Measurements from ENCODE around the gene BTBD18. TPM values are rescaled to one million over a fixed set of nuclear protein-coding genes. Genes with fewer than 3 reads are reported as not detected.

Gene BTBD18
- total RNA-seq, 1 donor from 2014 or later, result not detected

DNA sequence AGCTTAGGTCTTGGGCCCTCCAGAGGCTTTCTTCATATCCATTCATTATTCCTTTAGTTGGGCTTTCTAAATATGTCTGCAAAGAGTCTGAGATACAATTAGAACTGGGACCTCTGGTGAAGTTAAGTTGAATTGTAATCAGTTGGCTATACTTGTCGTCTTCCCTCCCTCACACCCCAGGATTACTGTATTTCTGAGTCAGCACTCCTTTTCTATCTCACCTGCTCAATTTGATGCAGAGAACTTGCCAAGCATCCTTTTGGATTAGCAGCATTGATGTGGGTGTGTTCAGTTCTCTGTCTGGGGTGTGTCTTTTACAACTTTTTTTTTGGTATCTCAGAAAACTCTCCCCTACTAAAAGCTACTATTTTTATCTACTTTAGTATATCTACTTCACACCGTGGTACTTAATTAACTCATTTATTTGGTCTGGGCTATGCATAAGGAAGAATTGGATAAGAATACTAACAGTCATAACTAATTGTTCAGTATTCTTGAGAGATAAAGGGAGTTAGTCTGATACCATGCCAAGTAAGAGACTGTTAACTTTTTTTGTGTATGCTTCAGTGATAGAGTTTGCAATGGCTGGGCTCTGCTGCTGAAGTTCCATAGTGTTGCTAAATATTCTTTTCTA lies 25.1 kb upstream of the BTBD18 start:
- DNase-seq (ENCODE audit: low spot score), result no peak

- no peak for DNase-seq (ENCODE audit: low spot score)
These were observed 24.5 kb upstream of the BTBD18 start for GRCh38 chr11:57776031-57776521.

GRCh38 chr11:57775491-57775890 lies 23.9 kb upstream of the BTBD18 start:
- no peak for DNase-seq (ENCODE audit: low spot score)

DNA sequence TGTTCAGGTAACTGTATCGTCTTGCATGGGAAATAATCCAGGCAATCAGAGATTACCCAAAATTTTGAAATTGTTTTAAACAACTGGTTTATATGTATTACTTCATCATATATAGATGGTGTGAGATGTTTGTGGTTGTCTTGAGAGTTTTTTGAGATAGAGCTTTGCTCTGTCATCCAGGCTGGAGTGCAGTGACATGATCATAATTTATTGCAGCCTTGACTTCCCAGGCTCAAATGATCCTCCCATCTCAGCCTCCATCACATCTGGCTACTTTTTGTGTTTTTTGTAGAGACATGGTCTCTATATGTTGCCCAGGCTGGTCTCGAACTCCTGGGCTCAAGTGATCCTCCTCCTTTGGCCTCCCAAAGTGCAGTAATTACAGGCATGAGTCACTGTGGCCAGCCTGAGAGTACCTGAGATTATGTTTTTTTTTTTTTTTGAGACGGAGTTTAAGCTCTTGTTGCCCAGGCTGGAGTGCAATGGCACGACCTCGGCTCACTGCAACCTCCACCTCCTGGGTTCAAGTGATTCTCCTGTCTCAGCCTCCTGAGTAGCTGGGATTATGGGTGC lies 21.5 kb upstream of the BTBD18 start:
- DNase-seq (ENCODE audit: low spot score), result no peak

DNA sequence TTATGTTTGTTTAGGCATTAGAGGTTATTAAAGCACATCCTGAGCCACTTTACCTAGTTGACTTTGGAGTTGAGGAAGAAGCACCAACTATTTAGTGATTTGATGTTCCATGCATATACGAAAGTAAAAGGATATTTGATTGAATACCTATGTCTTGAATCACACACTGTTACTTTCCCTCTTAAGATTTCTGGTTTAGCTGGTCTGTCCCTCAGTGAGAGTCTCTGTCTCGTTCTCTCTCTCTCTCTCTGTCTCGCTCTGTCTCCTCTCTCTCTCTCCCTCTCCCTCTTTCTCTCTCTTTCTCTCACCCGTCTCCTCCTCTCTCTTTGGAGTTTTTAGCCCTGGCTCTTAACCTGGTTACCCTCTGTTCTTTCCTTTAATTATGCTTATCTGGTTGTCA lies 20.9 kb upstream of the BTBD18 start:
- no peak for DNase-seq (ENCODE audit: low spot score)

DNA sequence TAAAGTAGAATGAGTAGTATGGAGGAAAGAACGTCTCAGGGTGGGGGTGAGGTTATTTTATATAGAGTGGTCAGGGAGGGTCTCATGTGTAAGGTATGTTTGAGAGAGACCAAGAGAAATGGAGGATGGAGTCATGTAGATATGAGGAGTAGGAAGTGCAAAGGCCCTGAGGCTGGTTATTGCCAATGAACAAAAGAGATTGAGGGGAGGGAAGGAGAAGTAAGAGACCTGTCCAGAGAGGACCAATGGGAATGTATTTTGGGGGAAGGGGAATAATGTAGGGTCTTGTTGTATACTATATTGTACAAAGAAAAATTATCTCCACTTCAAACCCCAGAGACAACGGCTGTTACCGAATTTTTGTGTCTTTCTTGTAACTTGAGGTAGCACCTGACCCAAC lies 19.7 kb upstream of the BTBD18 start:
- DNase-seq (ENCODE audit: low spot score), result no peak

GRCh38 chr11:57770793-57771192 lies 19.2 kb upstream of the BTBD18 start:
- no peak for DNase-seq (ENCODE audit: low spot score)

DNA sequence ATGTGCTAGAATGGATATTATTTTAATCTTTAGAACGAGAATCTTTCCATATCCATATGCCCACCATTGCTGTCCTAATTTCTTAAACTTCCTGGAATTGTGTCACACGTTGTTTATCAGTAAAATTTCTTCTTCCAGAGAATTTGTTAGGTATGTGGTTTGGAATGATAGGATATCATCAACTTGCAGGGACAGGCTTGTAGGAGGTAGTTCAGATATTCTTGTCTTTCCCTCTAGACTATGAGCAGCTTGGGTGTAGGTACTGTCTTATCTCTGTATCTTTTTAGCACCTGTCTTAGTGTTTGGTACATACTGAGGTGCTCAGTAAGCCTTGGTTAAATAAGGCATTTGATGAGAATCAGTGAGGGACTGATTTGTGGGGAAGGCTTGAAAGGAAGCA lies 13.4 kb upstream of the BTBD18 start:
- DNase-seq (ENCODE audit: low spot score), result no peak

DNA sequence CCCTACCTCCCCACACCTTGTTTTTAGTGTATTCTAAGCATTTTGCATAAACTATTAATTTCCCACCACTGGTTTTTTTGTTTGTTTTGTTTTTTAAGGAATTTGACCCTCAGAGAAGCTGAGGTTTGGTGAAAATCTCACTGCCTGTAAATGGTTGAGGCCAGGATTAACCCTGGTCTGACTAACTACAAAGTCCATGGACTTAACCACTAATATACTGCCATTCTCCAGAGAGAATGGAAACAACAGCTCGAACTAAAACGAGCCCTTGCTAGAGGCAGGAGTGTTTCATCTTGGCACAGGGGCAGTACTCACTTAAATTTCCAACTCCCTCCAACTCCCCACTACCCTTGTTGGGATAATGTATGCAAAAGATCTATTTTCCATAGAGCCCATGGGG lies 12.9 kb upstream of the BTBD18 start:
- DNase-seq (ENCODE audit: low spot score), result no peak

GRCh38 chr11:57764021-57764420 lies 12.4 kb upstream of the BTBD18 start:
- no peak for DNase-seq (ENCODE audit: low spot score)

DNA sequence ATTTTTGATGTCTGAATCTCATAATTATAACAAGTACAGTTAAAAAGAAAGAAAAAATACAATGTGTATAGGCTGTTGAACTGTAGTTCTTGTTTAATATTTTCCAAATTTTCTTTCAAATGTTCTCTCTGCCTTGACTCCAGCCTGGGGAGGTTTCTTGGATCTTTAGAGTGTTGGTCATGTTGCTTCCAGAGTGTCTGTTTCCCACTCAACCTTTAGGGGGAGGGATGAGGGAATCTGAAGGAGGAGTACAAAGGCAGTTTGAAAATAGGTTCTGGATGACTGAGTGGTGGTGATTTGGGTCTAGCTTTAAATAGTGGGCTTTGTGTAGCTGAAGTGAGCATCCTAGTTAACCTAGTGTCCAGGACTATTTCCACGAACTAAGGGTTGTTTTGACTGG lies 11.9 kb upstream of the BTBD18 start:
- no peak for DNase-seq (ENCODE audit: low spot score)

- no peak for DNase-seq (ENCODE audit: low spot score)
These were observed 10.7 kb upstream of the BTBD18 start for GRCh38 chr11:57762235-57762861.

DNA sequence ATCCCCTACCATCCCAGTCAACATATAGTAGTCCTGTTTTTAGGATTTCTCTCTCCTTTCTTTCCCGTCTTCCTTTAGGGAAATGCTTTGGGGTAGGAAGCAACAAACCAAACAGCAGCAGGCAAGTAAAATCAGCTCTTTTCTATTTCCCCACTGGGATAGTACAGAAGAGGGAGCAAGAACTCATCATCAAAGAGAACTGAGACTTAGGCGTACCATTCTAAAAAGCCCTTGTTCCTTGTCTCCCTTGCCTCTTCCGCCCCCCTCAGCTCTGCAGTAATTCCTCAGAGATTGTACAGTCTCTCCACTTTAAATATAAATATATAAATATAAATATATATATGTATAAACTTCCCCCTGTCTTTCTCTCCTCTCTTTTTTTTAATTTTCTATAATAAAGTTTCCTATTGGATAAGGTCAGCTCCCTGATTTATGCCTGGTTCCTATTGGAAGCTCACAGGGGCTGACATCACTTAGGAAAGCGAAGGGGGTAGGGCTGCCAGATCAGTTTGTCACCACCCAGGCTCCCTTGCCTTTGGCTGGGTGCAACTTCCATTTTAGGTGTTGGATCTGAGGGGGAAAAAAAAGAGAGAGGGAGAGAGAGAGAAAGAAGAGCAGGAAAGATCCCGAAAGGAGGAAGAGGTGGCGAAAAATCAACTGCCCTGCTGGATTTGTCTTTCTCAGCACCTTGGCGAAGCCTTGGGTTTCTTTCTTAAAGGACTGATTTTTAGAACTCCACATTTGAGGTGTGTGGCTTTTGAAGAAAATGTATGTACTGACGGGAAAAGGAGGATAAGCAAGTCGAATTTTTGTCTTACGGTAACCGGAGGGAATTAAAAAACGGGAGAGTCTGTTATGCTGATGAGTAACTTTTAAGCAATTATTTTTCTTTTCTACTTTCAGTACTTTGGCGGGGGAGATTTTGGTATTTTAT lies 9.9 kb upstream of the BTBD18 start, which contains the start of gene CTNND1:
CTNND1 (plus strand) TSS at position 502 of the 934 bp plus-strand sequence. CDS start 29,677 bp downstream, outside the sequence.
- no peak for DNase-seq (ENCODE audit: low spot score)

DNA sequence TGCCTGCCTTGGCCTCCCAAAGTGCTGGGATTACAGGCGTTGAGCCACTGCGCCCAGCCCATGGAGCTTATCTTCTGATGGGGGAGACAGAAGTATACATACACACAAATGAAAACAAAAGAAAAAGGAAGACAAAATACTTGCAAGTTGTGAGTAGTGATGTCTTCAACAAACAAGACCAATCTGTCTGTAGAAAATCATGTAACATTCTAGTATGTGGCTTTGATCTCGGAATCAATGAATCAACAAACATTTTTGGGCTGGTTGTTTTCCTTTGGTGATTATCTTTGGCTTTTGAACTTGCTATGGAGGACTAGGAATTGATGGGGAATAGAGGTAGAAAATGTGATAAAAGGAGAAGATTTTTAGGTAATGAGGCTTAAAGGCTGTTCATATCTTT lies 6.6 kb upstream of the BTBD18 start:
- DNase-seq (ENCODE audit: low spot score), result no peak

GRCh38 chr11:57752954-57753353 lies 1.3 kb upstream of the BTBD18 start:
- DNase-seq (ENCODE audit: low spot score), result no peak

- no peak for DNase-seq (ENCODE audit: low spot score)
These were observed 443 bp downstream of the BTBD18 start for GRCh38 chr11:57751176-57751575.

DNA sequence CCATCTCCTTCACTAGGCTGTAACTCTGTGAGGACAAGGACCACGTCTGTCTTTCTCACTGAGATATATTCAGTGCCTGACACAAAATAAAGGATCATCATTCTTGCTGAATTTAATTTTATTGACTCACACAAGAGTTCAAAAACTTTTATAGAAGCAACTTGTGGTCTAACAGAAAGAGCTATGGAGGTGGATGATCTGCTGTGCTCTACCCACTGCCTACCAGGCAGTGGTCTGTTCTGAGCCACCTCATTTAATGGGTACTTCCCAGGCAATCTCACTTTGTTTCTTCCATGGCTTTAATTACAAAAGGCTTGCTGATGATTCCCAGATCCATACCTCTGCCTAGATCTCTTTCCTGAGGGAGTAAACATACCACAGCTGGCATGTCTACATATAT lies 4.7 kb downstream of the BTBD18 start:
- DNase-seq (ENCODE audit: low spot score), result no peak

DNA sequence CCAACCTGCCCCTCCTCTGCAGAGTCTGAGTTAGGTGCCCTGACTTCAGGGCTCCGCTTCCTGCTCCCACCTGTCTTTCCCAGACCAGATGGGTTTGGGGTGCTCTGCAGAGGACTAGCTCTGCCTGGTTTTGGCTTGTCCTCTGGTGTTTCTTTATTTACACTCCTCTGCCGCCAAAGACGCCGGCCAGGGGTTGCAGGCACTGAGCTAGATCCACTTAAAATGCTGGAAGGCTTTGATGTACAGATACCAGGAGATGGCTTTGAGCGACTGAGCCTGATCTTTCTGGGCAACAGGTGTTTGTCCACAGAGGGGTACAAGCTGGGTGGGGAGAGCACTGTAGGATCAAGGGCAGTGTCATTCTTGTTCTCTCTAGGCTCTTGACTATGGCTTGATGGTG lies 6.4 kb downstream of the BTBD18 start:
- DNase-seq (ENCODE audit: low spot score), result no peak

GRCh38 chr11:57744357-57744756 lies 7.3 kb downstream of the BTBD18 start:
- no peak for DNase-seq (ENCODE audit: low spot score)

- DNase-seq (ENCODE audit: low spot score), result no peak
These were observed 9.5 kb downstream of the BTBD18 start for GRCh38 chr11:57742087-57742452.

Measured in mesenteric fat pad (tissue), 1 donor.